Stimulated activated CD4-positive, alpha-beta T cell treated with anti-CD3 and anti-CD28 coated beads, Interleukin-2, amount 100 ng/mL, for 24 hours (primary cell): ENCODE results near the gene AKAP7.

Experiments used
- DNase-seq, 2 donors: peaks; one replicate each; pipeline ENCODE4 v3.0.0-alpha.2; 2020

AKAP7 gene

GRCh38 chr6:131205481-131206244 is 70.4 kb downstream of the AKAP7 start:
- no peak for DNase-seq

GRCh38 chr6:131206463-131207251 is 71.4 kb downstream of the AKAP7 start:
- DNase-seq: no peak

- DNase-seq: no peak
Observed at GRCh38 chr6:131208787-131209186, 73.5 kb downstream of the AKAP7 start.

GRCh38 chr6:131210469-131210868 is 75.2 kb downstream of the AKAP7 start:
- DNase-seq: no peak

GRCh38 chr6:131212024-131212423 is 76.8 kb downstream of the AKAP7 start:
- no peak for DNase-seq

GRCh38 chr6:131212913-131213312 is 77.6 kb downstream of the AKAP7 start:
- DNase-seq: no peak

GRCh38 chr6:131213501-131213990 is 78.3 kb downstream of the AKAP7 start:
- no peak for DNase-seq

GRCh38 chr6:131215219-131215618 is 80.0 kb downstream of the AKAP7 start:
- no peak for DNase-seq

- no peak for DNase-seq
Observed at GRCh38 chr6:131216246-131216645, 81.0 kb downstream of the AKAP7 start.

- DNase-seq: no peak
Observed at GRCh38 chr6:131222773-131223172, 87.5 kb downstream of the AKAP7 start.

- no peak for DNase-seq
Observed at GRCh38 chr6:131223416-131223815, 88.1 kb downstream of the AKAP7 start.

- no peak for DNase-seq
Observed at GRCh38 chr6:131225127-131225526, 89.9 kb downstream of the AKAP7 start.

- no peak for DNase-seq
Observed at GRCh38 chr6:131225959-131226358, 90.7 kb downstream of the AKAP7 start.

- DNase-seq: no peak
Observed at GRCh38 chr6:131226459-131227157, 91.3 kb downstream of the AKAP7 start.

- DNase-seq: no peak
Observed at GRCh38 chr6:131227158-131227543, 91.9 kb downstream of the AKAP7 start.

GRCh38 chr6:131231103-131231502 is 95.8 kb downstream of the AKAP7 start:
- no peak for DNase-seq

GRCh38 chr6:131231891-131232290 is 96.6 kb downstream of the AKAP7 start:
- no peak for DNase-seq

- DNase-seq: no peak
Observed at GRCh38 chr6:131244942-131245341, 109.7 kb downstream of the AKAP7 start.

- DNase-seq: peak in 1 of 2 donors; percentile 23
Observed at GRCh38 chr6:131250122-131250521, 114.9 kb downstream of the AKAP7 start.

GRCh38 chr6:131250936-131251335 is 115.7 kb downstream of the AKAP7 start:
- DNase-seq: no peak

GRCh38 chr6:131251590-131252199 is 116.4 kb downstream of the AKAP7 start:
- no peak for DNase-seq

- DNase-seq: no peak
Observed at GRCh38 chr6:131255434-131255833, 120.2 kb downstream of the AKAP7 start.

GRCh38 chr6:131255911-131256310 is 120.6 kb downstream of the AKAP7 start:
- no peak for DNase-seq
